Mucosa of rectum (tissue), 2 donors: ENCODE measurements around the gene C4orf50.

ENCODE experiments used
- H3K27ac ChIP-seq, 2 donors: one replicate each; pipeline ENCODE4 v1.7.0; 2013; ENCODE audit warnings: inconsistent platforms in 2 of 2, low read depth in 2 of 2, low read length in 2 of 2
- H3K27me3 ChIP-seq, 2 donors: one replicate each; pipeline ENCODE4 v1.7.0; 2013; ENCODE audit warnings: low read length in 2 of 2; ENCODE audit not compliant: control insufficient read depth in 2 of 2, insufficient read depth in 2 of 2
- H3K36me3 ChIP-seq, 2 donors: one replicate each; pipeline ENCODE4 v1.7.0; 2013; ENCODE audit warnings: low read length in 2 of 2; ENCODE audit not compliant: control insufficient read depth in 2 of 2, insufficient read depth in 2 of 2
- H3K4me1 ChIP-seq, 2 donors: one replicate each; pipeline ENCODE4 v1.7.0; 2013; ENCODE audit warnings: low read length in 2 of 2, mild to moderate bottlenecking in 1 of 2; ENCODE audit not compliant: control insufficient read depth in 2 of 2, insufficient read depth in 2 of 2
- H3K4me3 ChIP-seq, 2 donors: one replicate each; pipeline ENCODE4 v1.7.0; 2013; ENCODE audit warnings: low read length in 2 of 2
- H3K9ac ChIP-seq, 2 donors: one replicate each; pipeline ENCODE4 v1.7.0; 2013; ENCODE audit warnings: low read length in 2 of 2, low read depth in 1 of 2, mild to moderate bottlenecking in 1 of 2
- H3K9me3 ChIP-seq, 2 donors: one replicate each; pipeline ENCODE4 v1.7.0; 2013; ENCODE audit warnings: low read length in 2 of 2; ENCODE audit not compliant: control insufficient read depth in 2 of 2
- donor health status: healthy.
- donor health status: Normal muscosa, but diverticular disease.

Gene C4orf50

DNA sequence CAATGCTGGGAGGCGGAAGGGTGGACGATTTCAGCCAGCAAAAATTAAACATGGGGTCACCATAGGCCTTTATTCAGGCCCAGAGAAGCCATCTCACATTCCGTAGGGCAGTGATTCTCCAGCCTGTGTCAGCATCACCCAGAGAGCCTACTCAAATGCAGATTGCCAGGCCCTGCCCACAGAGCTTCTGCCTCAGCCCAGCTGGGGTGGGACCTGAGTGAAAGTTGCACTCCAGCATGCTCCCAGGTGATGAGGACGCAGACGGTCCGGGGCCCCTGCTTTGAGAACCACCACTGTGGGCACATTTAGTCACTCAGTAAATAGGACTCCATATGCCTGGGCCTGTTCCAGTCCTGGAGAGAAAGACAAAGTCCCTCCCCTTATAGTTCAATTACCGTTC is 12.4 kb upstream of the C4orf50 start:
- Histone ChIP-seq H3K9ac (no peak overlapping the region), H3K36me3 (no peaks in the 10 kb centered on the region), H3K9me3 (no peaks in the 10 kb centered on the region), H3K27me3 (no peaks in the 10 kb centered on the region), H3K27ac (no peak overlapping the region), H3K4me1 (no peaks in the 10 kb centered on the region), H3K4me3 (no peak overlapping the region)

DNA sequence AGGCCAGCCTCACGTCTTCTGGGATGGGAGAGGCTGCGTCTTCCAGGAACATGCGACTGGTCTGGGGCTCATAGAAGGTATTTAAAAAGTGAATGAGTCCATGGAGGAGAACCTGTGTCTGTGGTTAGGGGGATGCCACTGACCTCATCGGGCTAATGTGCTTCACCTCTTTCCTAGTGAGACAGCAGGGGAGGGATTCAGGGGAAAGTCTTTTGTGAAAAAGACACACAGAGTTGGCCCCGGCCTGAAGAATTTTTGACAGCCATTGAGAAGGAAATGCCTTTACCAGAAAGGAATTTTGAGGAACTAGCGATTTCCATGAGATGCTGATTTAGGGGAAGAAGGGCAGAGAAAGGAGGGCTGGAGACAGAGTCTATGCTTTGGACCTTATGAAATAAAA is 11.0 kb upstream of the C4orf50 start:
- Histone ChIP-seq H3K9ac (no peak overlapping the region), H3K4me3 (no peak overlapping the region), H3K27ac (no peak overlapping the region), H3K9me3 (no peaks in the 10 kb centered on the region), H3K36me3 (no peaks in the 10 kb centered on the region), H3K4me1 (no peaks in the 10 kb centered on the region), H3K27me3 (no peaks in the 10 kb centered on the region)

DNA sequence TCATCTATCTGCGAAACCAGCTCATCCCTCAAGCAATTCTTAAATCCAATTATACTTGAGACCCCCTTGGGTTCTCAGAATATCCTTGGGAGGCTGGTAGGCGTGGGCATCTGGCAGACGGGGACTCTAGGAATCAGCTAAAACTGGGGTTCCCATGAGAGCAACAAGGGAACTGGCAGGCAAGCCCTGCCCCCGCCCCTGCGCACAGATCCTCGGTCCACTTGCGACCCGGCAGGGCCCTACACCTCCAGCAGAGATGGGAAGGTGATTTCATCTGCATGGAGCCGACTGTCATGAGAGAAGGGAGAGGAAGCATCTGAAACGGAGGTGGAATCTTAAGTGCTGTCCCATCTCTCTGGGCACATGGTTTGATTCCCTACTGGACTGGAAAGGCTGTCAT is 9.9 kb upstream of the C4orf50 start:
- no peaks in the 10 kb centered on the region for H3K27me3 ChIP-seq
- no peaks in the 10 kb centered on the region for H3K4me1 ChIP-seq
- H3K4me3 ChIP-seq = no peak overlapping the region
- no peak overlapping the region for H3K27ac ChIP-seq
- H3K36me3 ChIP-seq = no peaks in the 10 kb centered on the region
- no peaks in the 10 kb centered on the region for H3K9me3 ChIP-seq
- no peak overlapping the region for H3K9ac ChIP-seq

DNA sequence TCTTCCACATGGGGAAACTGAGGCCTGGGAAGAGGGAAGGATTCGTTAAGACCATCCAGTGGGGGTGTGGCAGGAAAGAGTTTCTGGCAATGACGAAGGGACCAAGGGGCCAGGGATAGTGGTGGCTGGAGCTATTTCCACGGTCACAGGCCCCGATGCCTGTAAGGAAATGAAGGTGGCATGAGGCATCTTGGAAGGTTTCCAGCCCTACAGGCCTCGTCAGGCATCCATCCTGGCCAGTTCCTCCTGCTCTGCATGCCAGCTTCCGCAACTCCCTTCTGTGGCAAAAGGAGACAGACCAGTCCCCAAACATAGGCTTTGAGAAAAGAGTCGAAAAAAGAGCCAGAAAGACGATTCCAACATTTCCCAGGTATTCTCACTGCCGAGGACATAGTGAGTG is 9.2 kb upstream of the C4orf50 start:
- no peaks in the 10 kb centered on the region for H3K9me3 ChIP-seq
- no peak overlapping the region for H3K4me3 ChIP-seq
- H3K9ac ChIP-seq = no peak overlapping the region
- no peaks in the 10 kb centered on the region for H3K36me3 ChIP-seq
- no peaks in the 10 kb centered on the region for H3K4me1 ChIP-seq
- no peaks in the 10 kb centered on the region for H3K27me3 ChIP-seq
- no peak overlapping the region for H3K27ac ChIP-seq

DNA sequence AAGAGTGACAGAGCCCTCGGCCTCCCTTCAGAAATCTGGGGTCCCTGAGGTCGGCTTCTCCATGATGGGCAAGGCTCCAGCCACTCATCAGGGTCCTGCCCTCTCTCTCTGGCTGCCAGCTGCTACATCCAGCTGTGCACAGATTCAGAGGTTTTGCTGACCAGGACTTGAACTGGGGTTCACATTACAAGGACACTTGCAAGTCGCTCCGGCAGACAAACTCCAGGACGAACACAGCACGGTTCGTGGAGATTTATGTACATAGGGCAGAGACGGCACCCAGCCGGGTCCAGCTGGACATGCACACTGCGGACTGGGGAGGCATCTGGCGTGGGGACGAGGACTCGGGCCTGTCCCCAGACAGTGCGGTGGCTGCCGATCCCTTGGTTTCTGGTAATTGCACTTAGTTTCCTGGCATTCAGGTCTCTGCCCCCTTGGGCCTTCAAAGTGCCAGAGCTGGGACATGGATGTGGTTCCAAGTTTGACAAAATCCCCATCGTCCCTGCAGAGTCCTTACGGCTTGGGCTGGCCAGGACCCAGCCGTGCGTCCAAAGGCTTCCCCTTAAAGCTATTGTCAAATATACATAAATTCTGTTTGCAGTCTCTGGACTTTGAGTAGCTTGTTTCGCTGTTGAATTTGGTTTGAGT is 6.2 kb upstream of the C4orf50 start:
- Histone ChIP-seq H3K4me3 (no peak overlapping the region), H3K4me1 (no peaks in the 10 kb centered on the region), H3K27me3 (peaks cover 0 to 1% of the 10 kb centered on the region in 2 donors), H3K27ac (no peak overlapping the region), H3K9ac (no peak overlapping the region), H3K36me3 (no peaks in the 10 kb centered on the region), H3K9me3 (no peaks in the 10 kb centered on the region)

DNA sequence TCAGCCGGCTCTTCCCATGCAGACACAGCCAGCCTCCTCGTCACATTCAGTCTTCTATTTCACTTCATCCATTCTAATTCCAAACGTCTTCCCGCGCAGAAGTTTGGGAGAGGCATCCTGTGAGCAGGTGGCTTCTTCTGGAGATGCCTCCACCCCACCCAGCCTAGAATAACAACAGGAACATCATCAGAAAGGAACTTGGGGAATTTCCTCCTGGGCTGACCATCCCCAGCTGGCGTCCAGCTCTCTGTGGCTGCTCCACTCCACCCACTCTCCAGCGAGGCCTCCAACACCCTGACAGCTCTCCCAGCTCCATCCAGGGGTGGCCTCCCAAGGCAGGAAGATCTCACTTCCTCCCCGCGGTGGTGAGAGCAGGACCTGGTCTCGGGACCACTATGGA is 5.5 kb upstream of the C4orf50 start:
- Histone ChIP-seq H3K4me1 (no peaks in the 10 kb centered on the region), H3K27me3 (peaks cover 0 to 1% of the 10 kb centered on the region in 2 donors), H3K4me3 (no peak overlapping the region), H3K36me3 (no peaks in the 10 kb centered on the region), H3K27ac (no peak overlapping the region), H3K9ac (no peak overlapping the region), H3K9me3 (no peaks in the 10 kb centered on the region)

DNA sequence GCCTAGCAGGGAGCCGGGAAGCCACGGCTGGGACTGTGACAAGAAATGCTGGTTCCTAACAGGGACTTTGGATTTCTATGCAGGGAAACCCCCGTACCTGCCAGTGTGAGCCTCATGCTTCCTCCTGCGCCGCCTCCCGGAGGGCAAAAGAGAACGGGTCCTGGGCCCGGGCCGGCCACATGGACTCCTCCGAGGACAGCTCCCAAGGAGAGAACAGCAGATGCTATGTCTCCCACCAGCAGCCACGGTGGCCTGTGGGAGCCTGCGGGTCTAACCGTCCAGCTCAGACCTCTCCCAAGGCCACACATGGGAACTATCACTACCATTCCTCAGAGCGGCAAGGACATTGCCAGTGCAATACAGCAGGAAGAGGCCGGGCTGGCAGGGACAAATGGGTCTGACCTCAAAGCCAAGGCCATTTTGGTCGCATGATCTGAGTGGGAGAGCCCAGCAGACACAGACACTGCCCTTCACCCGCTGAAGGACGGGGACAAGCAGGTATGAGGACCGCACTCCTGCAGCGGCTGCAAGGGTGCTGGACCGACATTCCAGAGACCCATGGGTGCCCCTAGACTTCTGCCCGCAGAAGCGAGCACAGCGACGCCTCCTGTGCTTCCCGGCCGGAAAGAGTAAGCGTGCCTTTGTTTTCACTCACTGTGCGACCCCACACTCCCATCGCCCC is 4.5 kb upstream of the C4orf50 start:
- no peak overlapping the region for H3K9ac ChIP-seq
- no peaks in the 10 kb centered on the region for H3K4me1 ChIP-seq
- H3K9me3 ChIP-seq = no peaks in the 10 kb centered on the region
- no peaks in the 10 kb centered on the region for H3K36me3 ChIP-seq
- no peak overlapping the region for H3K27ac ChIP-seq
- peaks cover 0 to 1% of the 10 kb centered on the region in 2 donors for H3K27me3 ChIP-seq
- no peak overlapping the region for H3K4me3 ChIP-seq

DNA sequence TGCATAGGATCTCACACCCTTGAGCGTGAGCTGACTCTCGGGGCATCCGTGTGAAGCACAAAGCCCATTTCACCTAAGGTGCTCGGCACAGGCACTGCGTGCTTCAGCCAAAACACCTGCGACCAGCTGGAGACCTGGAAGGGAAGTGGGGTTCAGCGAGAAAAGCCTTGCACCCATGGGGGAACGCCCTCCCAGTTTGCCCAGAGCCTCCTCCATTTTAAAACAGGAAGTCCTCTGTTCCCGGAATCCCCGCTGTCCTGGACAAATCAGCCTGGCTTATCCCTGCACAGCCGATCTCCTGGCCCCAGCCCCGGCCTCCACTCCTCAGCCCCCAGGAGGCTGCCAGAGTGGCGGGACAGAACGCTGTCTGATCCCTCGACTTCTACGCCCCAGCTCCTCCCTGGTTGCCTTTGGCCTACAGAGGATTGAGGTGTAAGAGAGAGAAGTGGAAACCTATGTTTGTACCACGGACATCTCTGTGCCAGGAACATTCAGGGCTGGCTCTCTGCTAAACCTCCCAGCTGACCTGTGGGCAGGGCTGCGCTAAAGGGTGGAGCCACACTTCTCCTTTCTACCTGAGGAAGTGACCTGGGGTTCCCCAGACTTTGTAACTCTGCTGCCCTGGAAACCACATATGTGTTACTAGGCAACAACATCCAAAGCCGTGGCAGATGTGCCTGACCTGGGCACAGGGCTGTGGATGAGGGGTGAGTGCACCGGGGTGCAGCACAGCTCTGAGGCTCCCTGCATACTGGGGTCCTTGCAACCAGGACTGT is 3.8 kb upstream of the C4orf50 start:
- Histone ChIP-seq H3K4me1 (no peaks in the 10 kb centered on the region), H3K9ac (no peak overlapping the region), H3K36me3 (no peaks in the 10 kb centered on the region), H3K27me3 (peaks cover 0 to 1% of the 10 kb centered on the region in 2 donors), H3K9me3 (no peaks in the 10 kb centered on the region), H3K27ac (no peak overlapping the region), H3K4me3 (no peak overlapping the region)

DNA sequence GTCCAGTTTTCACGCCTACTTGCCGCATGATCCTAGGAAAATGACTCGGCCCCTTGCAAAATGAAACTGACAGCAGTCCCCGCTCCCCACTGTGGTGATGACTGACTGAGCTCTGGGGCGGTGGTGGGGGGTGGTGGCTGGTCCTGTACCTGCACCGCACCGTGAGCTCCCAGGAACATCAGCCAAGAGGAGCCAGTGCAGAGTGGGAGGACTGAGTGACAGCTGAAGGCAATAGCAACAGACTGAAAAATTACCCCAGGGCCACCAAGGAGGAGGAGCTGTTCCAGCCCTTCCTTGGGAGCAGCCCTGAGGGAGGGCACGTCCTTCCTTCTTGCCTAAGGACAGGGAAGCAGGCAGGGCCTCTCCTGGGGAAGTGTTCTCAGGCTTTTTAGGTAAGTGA is 2.4 kb upstream of the C4orf50 start:
- Histone ChIP-seq H3K4me1 (no peaks in the 10 kb centered on the region), H3K36me3 (no peaks in the 10 kb centered on the region), H3K9ac (no peak overlapping the region), H3K9me3 (no peaks in the 10 kb centered on the region), H3K27ac (no peak overlapping the region), H3K27me3 (peaks cover 0 to 1% of the 10 kb centered on the region in 2 donors), H3K4me3 (no peak overlapping the region)
